HEK293 (cell line): Measurements from ENCODE around the gene FOXC1.

Source experiments
- CTCF ChIA-PET: fragments of 350-600 bp; formaldehyde crosslinking; extraction: SDS; loops from one replicate; lab custom pipeline; 2021; ENCODE audit warnings: antibody characterized with exemption; lab: Yijun Ruan, JAX
- POLR2A ChIA-PET: fragments of 300-600 bp; formaldehyde crosslinking; extraction: SDS; loops from one replicate; lab custom pipeline; 2020; ENCODE audit warnings: antibody characterized with exemption, inconsistent platforms; lab: Yijun Ruan, JAX
- H3K27ac ChIP-seq: fragments of 200-500 bp; sonication (Bioruptor generic); 2 replicates; pipeline ENCODE4 v1.5.1; 2014; ENCODE audit warnings: low read depth, low read length, control low read depth, inconsistent platforms; ENCODE audit errors: extremely low read depth
- H3K36me3 ChIP-seq, 2 experiments: fragments of 200-500 bp in 1 of 2; sonication (Bioruptor generic) in 1 of 2; 1 replicate in 1 of 2; 2 replicates in 1 of 2; pipeline ENCODE4 v1.5.1; 2014 to 2017; ENCODE audit warnings: inconsistent platforms in 2 of 2, low read length in 2 of 2; ENCODE audit not compliant: control insufficient read depth in 2 of 2, insufficient read depth in 1 of 2
- H3K4me1 ChIP-seq: fragments of 200-500 bp; sonication (Bioruptor generic); 2 replicates; pipeline ENCODE4 v1.5.1; 2014; ENCODE audit warnings: mild to moderate bottlenecking, low read length, inconsistent platforms; ENCODE audit not compliant: control insufficient read depth, insufficient read depth
- H3K4me3 ChIP-seq: 2 replicates; pipeline ENCODE4 v1.5.1; 2011; ENCODE audit warnings: low read depth, mild to moderate bottlenecking, control low read depth, low read length, moderate library complexity
- H3K9me3 ChIP-seq: fragments of 200-500 bp; sonication (Bioruptor generic); 2 replicates; pipeline ENCODE4 v1.5.1; 2014; ENCODE audit warnings: low read depth, low read length, inconsistent platforms; ENCODE audit not compliant: control insufficient read depth, insufficient read depth
- EGR2 ChIP-seq: fragments of 450-650 bp; formaldehyde crosslinking; IDR thresholded peaks from 2 replicates; pipeline ENCODE4 v1.5.1; 2016; ENCODE audit warnings: low read depth, missing biosample characterization, missing genetic modification characterization
- GFI1B ChIP-seq: fragments of 450-650 bp; formaldehyde crosslinking; IDR thresholded peaks from 2 replicates; pipeline ENCODE4 v1.5.1; 2016; ENCODE audit warnings: missing biosample characterization, missing genetic modification characterization
- GLIS2 ChIP-seq: fragments of 450-650 bp; formaldehyde crosslinking; IDR thresholded peaks from 2 replicates; pipeline ENCODE4 v1.5.1; 2016; ENCODE audit warnings: missing biosample characterization, missing genetic modification characterization
- KLF8 ChIP-seq: fragments of 450-650 bp; formaldehyde crosslinking; IDR thresholded peaks from 2 replicates; pipeline ENCODE4 v1.5.1; 2016; ENCODE audit warnings: missing biosample characterization, missing genetic modification characterization
- MZF1 ChIP-seq: fragments of 450-650 bp; formaldehyde crosslinking; IDR thresholded peaks from 2 replicates; pipeline ENCODE4 v1.5.1; 2017; ENCODE audit warnings: missing biosample characterization, missing genetic modification characterization, borderline replicate concordance
- PRDM1 ChIP-seq: fragments of 450-650 bp; formaldehyde crosslinking; IDR thresholded peaks from 2 replicates; pipeline ENCODE4; 2016; ENCODE audit warnings: missing biosample characterization, missing genetic modification characterization
- ZIC2 ChIP-seq: fragments of 450-650 bp; formaldehyde crosslinking; IDR thresholded peaks from 2 replicates; pipeline ENCODE4 v1.5.1; 2016; ENCODE audit warnings: missing biosample characterization, missing genetic modification characterization
- ZNF184 ChIP-seq: fragments of 450-650 bp; IDR thresholded peaks from 2 replicates; pipeline ENCODE4 v1.5.1; 2018; ENCODE audit warnings: missing biosample characterization, mild to moderate bottlenecking, missing genetic modification characterization
- ZNF394 ChIP-seq: fragments of 450-650 bp; formaldehyde crosslinking; IDR thresholded peaks from 2 replicates; pipeline ENCODE4 v1.5.1; 2016; ENCODE audit warnings: missing biosample characterization, missing genetic modification characterization, mild to moderate bottlenecking, moderate library complexity, borderline replicate concordance
- ZNF521 ChIP-seq: fragments of 450-650 bp; formaldehyde crosslinking; IDR thresholded peaks from 2 replicates; pipeline ENCODE4 v1.5.1; 2017; ENCODE audit warnings: missing biosample characterization, mild to moderate bottlenecking, missing genetic modification characterization
- ZNF600 ChIP-seq: fragments of 450-650 bp; formaldehyde crosslinking; IDR thresholded peaks from 2 replicates; pipeline ENCODE4 v1.5.1; 2016; ENCODE audit warnings: missing biosample characterization, missing genetic modification characterization
- ZSCAN16 ChIP-seq: fragments of 450-650 bp; formaldehyde crosslinking; IDR thresholded peaks from 2 replicates; pipeline ENCODE4 v1.5.1; 2016; ENCODE audit warnings: missing biosample characterization, missing genetic modification characterization
- TF ChIP-seq, protein P1 (sequence below): fragments of 450-650 bp; formaldehyde crosslinking; IDR thresholded peaks from 2 replicates; pipeline ENCODE4 v1.5.1; 2016; ENCODE audit warnings: missing biosample characterization, missing genetic modification characterization
- TF ChIP-seq, protein P2 (sequence below): fragments of 450-650 bp; formaldehyde crosslinking; IDR thresholded peaks from 2 replicates; pipeline ENCODE4 v1.5.1; 2016; ENCODE audit warnings: missing biosample characterization, missing genetic modification characterization
- TF ChIP-seq, protein P3 (sequence below): fragments of 450-650 bp; formaldehyde crosslinking; IDR thresholded peaks from 2 replicates; pipeline ENCODE4 v1.5.1; 2016; ENCODE audit warnings: missing biosample characterization, missing genetic modification characterization

Gene FOXC1

DNA sequence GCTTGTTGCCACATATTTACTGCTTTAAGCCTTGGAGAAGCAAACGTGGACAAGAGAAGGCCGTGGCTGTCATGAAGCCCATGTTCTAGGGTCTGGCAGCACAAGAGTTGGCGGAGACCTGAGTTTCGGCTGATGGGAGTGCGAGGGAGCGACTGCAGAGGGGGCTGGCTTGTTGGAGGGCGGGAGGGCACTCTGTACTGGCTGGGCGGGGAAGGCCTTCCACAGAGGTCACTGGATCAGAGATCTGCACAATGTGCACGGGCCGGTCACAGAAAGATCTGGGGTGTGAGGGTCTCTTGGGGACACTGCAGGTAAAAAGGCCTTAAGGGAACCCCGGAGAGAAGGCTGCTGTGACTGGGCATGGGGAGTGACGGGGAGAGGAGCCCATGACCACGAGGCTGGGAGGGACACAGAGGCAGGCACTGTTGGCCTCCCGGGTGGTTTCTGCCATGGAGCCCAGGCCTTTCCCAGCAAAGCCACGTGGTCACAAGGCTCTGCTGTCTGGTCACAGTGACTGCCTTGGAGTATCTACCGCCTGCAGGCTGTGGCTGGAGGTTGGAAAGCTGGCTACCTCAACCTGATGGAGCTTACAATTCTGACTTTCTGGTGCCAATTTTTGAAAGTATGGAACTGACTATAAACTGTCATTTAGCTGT, 23.8 kb downstream of the FOXC1 start (continued):
- no peak for TF ChIP-seq GLIS2 (tag by site-specific recombination)
- TF ChIP-seq ZNF184 (tag by site-specific recombination), result no peak

DNA sequence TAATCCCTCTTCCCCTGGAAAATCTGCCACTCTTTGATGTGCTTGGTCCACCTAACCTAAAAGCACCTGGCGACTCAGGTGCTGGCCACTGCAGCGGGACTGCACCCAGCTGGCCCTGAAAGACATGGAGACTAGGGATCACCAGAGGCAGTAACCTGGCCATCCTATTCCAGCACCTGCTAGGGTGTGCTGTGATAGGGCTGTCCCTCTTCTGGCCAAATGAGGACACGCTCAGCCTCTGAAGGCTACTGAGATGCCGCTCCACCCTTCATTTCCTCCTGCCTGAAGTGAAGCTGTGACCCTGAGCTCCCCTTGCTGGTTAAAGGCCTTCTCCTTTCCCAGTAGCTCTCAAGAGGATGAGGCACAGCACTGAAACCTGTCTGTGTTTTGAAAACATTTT, 24.4 kb downstream of the FOXC1 start:
- H3K9me3 ChIP-seq, result no peaks in the 10 kb centered on the region
- TF ChIP-seq ZNF600 (tag by site-specific recombination) (peak; percentile 90), ZIC2 (tag by site-specific recombination) (no peak), EGR2 (tag by site-specific recombination) (no peak), MZF1 (tag by site-specific recombination) (no peak)
- TF ChIP-seq, protein P1, sequence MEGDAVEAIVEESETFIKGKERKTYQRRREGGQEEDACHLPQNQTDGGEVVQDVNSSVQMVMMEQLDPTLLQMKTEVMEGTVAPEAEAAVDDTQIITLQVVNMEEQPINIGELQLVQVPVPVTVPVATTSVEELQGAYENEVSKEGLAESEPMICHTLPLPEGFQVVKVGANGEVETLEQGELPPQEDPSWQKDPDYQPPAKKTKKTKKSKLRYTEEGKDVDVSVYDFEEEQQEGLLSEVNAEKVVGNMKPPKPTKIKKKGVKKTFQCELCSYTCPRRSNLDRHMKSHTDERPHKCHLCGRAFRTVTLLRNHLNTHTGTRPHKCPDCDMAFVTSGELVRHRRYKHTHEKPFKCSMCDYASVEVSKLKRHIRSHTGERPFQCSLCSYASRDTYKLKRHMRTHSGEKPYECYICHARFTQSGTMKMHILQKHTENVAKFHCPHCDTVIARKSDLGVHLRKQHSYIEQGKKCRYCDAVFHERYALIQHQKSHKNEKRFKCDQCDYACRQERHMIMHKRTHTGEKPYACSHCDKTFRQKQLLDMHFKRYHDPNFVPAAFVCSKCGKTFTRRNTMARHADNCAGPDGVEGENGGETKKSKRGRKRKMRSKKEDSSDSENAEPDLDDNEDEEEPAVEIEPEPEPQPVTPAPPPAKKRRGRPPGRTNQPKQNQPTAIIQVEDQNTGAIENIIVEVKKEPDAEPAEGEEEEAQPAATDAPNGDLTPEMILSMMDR (tag by site-specific recombination), result peak; percentile 72
- ChIA-PET CTCF (interaction anchor here (0.7 kb wide), 1 partner anchor 174 kb away, joined by 4 read pairs; no protein-coding TSS in a partner anchor), POLR2A (no interaction called here)
- H3K4me1 ChIP-seq, result peaks cover 15% of the 10 kb centered on the region
- H3K36me3 ChIP-seq, result no peaks in the 10 kb centered on the region
- no peak overlapping the region for H3K27ac ChIP-seq
- H3K4me3 ChIP-seq, result no peak overlapping the region

DNA sequence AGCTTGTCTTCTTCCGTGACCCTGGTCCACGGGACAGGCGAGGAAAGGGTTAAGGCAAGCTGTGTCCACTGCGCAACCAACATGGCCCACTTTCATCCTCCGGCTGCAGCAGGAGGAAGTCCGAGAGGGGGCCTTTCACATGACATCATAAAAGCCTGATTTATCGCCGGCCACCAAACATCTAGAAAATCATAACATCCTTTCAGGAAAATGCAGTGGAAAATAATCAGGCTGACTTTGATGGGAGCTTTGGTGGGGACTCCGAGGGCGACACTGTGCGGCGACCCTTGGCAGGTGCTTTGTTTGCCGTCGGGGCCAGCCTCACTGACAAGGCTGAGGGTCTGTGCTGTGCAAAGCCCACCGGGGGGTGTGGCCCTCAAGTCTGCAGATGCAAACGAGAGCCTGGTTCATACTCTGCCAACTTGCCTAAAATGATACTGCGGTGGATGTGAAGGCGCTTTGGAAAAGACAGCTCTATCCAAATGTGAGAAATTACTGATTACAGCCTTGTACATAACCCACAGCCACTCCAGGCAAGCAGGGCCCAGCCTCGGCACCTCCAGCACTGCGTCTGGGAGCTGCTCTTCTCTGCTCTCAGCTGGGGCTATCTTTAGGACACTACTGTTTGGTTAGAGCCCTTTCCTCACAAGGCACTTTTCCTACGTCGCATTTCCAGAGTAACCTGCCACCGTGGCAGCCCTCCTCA, 25.7 kb downstream of the FOXC1 start:
- POLR2A ChIA-PET, result no interaction called here
- TF ChIP-seq GFI1B (tag by site-specific recombination), result no peak
- no peak for TF ChIP-seq ZSCAN16 (tag by site-specific recombination)
- TF ChIP-seq KLF8 (tag by site-specific recombination), result no peak
- TF ChIP-seq PRDM1 (tag by site-specific recombination), result no peak
- TF ChIP-seq, protein P2, sequence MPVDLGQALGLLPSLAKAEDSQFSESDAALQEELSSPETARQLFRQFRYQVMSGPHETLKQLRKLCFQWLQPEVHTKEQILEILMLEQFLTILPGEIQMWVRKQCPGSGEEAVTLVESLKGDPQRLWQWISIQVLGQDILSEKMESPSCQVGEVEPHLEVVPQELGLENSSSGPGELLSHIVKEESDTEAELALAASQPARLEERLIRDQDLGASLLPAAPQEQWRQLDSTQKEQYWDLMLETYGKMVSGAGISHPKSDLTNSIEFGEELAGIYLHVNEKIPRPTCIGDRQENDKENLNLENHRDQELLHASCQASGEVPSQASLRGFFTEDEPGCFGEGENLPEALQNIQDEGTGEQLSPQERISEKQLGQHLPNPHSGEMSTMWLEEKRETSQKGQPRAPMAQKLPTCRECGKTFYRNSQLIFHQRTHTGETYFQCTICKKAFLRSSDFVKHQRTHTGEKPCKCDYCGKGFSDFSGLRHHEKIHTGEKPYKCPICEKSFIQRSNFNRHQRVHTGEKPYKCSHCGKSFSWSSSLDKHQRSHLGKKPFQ (tag by site-specific recombination), result no peak
- TF ChIP-seq, protein P3, sequence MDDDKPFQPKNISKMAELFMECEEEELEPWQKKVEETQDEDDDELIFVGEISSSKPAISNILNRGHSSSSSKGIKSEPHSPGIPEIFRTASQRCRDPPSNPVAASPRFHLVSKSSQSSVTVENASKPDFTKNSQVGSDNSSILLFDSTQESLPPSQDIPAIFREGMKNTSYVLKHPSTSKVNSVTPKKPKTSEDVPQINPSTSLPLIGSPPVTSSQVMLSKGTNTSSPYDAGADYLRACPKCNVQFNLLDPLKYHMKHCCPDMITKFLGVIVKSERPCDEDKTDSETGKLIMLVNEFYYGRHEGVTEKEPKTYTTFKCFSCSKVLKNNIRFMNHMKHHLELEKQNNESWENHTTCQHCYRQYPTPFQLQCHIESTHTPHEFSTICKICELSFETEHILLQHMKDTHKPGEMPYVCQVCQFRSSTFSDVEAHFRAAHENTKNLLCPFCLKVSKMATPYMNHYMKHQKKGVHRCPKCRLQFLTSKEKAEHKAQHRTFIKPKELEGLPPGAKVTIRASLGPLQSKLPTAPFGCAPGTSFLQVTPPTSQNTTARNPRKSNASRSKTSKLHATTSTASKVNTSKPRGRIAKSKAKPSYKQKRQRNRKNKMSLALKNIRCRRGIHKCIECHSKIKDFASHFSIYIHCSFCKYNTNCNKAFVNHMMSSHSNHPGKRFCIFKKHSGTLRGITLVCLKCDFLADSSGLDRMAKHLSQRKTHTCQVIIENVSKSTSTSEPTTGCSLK, result no peak
- TF ChIP-seq ZNF394 (tag by site-specific recombination), result no peak
- no peak for TF ChIP-seq ZNF521 (tag by site-specific recombination)
- H3K9me3 ChIP-seq, result no peaks in the 10 kb centered on the region
- H3K4me3 ChIP-seq, result no peak overlapping the region
- CTCF ChIA-PET, result no interaction called here
- no peaks in the 10 kb centered on the region for H3K36me3 ChIP-seq
- H3K4me1 ChIP-seq, result peaks cover 10% of the 10 kb centered on the region
- no peak overlapping the region for H3K27ac ChIP-seq
